Body of pancreas (tissue), 4 donors: Measurements from ENCODE around the gene CD6. TPM values are rescaled to one million over a fixed set of nuclear protein-coding genes. Genes with fewer than 3 reads are reported as not detected.

Source experiments
- ATAC-seq: fragments of 150-250 bp; one replicate; pipeline ENCODE4 v1.9.1; 2016
- DNase-seq, 4 donors: peaks; one replicate each; pipeline ENCODE4 v3.0.0-alpha.2; 2019
- H3K27ac ChIP-seq, 4 donors: fragments of 200-600 bp; sonication (generic); 1 replicate in 3 of 4; 2 replicates in 1 of 4; pipeline versions ENCODE4 v1.5.1 to v1.6.1; 2016 to 2019; ENCODE audit warnings: mild to moderate bottlenecking in 1 of 4, mixed read lengths in 1 of 4, moderate library complexity in 1 of 4
- H3K27me3 ChIP-seq, 2 donors: fragments of 200-600 bp; sonication (generic); one replicate each; pipeline ENCODE4 v1.6.0; 2016; ENCODE audit warnings: mild to moderate bottlenecking in 1 of 2
- H3K36me3 ChIP-seq, 2 donors: fragments of 200-600 bp; sonication (generic); replicated peaks in 1 of 2; 2 replicates each; pipeline ENCODE4 v1.5.1; 2016; ENCODE audit warnings: low read depth in 2 of 2; ENCODE audit not compliant: insufficient read depth in 1 of 2
- H3K4me1 ChIP-seq: fragments of 200-600 bp; sonication (generic); one replicate; pipeline ENCODE4 v1.6.0; 2016
- H3K4me3 ChIP-seq, 2 donors: fragments of 200-600 bp; sonication (generic); 1 replicate in 1 of 2; 2 replicates in 1 of 2; pipeline ENCODE4 v1.5.1; 2016 to 2019
- H3K9me3 ChIP-seq, 3 donors: fragments of 200-600 bp; sonication (generic); 1 replicate in 2 of 3; 2 replicates in 1 of 3; pipeline ENCODE4 v1.5.1; 2016
- POLR2A ChIP-seq, 3 donors: fragments of 450-650 bp; IDR thresholded peaks; one replicate each; pipeline ENCODE4 v1.6.1; 2016; ENCODE audit warnings: antibody characterized with exemption in 3 of 3, mild to moderate bottlenecking in 2 of 3
- WGBS, 2 donors: methylation state at CpG; one replicate each; pipeline ENCODE4 v1.1.5; 2017; 5-methylcytosine and 5-hydroxymethylcytosine counted together
- intact Hi-C: fragments of 100-400 bp; cut with DNase I; formaldehyde crosslinking; loops from one replicate; pipeline ENCODE4 v1.15.1; 2023
- total RNA-seq, 2 donors: library from RNA; depleted of rRNA; stranded (reverse); fragments of >200 nt; gene quantifications; one replicate each; pipeline ENCODE4 v1.1.0, GENCODE V29; 2016
- TF ChIP-seq, protein P1 (sequence below), 7 experiments: fragments of 450-650 bp in 4 of 7; fragments of 200-600 bp in 3 of 7; sonication (generic) in 3 of 7; IDR thresholded peaks; one replicate each; pipeline ENCODE4 v1.5.1; 2016 to 2019; ENCODE audit warnings: antibody characterized with exemption in 7 of 7

CD6 gene
- total RNA-seq, 2 donors from 2014 or later = 1.0 to 3.3 TPM

DNA sequence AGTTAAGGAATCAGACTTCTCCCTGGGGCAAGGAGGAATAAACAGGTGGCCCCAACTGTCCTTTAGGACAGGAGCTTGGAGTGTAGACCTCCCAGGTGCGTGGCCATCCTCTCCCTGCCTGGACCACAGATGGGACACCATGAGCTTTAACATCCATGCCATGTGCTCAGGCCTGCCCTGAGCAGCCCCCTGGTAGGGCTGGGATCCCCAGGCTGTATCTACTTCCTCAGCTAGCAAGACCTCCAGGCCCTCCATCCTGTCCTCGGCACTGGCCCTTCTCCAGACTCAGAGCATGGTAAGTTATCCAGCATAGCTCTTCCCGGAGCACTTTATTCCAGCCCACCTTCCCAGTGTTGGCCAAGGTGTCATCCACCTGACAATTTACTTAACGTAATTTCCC lies 5.7 kb downstream of the CD6 start:
- no peaks in the 10 kb centered on the region for H3K36me3 ChIP-seq
- H3K27me3 ChIP-seq = no peaks in the 10 kb centered on the region
- WGBS, 2 donors = 76 to 94% methylated on average over 3 to 4 of the region's 4 CpGs
- no peak overlapping the region for H3K27ac ChIP-seq
- no peaks in the 10 kb centered on the region for H3K9me3 ChIP-seq
- intact Hi-C loops = no loop called here
- ATAC-seq (no peak), DNase-seq (no peak)
- TF ChIP-seq POLR2A (IDR thresholded peaks at IDR 0.05) = no peak
- TF ChIP-seq, protein P1, sequence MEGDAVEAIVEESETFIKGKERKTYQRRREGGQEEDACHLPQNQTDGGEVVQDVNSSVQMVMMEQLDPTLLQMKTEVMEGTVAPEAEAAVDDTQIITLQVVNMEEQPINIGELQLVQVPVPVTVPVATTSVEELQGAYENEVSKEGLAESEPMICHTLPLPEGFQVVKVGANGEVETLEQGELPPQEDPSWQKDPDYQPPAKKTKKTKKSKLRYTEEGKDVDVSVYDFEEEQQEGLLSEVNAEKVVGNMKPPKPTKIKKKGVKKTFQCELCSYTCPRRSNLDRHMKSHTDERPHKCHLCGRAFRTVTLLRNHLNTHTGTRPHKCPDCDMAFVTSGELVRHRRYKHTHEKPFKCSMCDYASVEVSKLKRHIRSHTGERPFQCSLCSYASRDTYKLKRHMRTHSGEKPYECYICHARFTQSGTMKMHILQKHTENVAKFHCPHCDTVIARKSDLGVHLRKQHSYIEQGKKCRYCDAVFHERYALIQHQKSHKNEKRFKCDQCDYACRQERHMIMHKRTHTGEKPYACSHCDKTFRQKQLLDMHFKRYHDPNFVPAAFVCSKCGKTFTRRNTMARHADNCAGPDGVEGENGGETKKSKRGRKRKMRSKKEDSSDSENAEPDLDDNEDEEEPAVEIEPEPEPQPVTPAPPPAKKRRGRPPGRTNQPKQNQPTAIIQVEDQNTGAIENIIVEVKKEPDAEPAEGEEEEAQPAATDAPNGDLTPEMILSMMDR (IDR thresholded peaks at IDR 0.05) = no peak
- H3K4me1 ChIP-seq = no peaks in the 10 kb centered on the region
- H3K4me3 ChIP-seq = no peak overlapping the region

GRCh38 chr11:60977836-60978235 lies 6.4 kb downstream of the CD6 start:
- Histone ChIP-seq H3K27me3 (no peaks in the 10 kb centered on the region), H3K4me1 (no peaks in the 10 kb centered on the region), H3K36me3 (no peaks in the 10 kb centered on the region), H3K4me3 (no peak overlapping the region), H3K9me3 (no peaks in the 10 kb centered on the region), H3K27ac (no peak overlapping the region)
- no peak for DNase-seq
- TF ChIP-seq, protein P1 (IDR thresholded peaks at IDR 0.05) = no peak
- no peak for TF ChIP-seq POLR2A (IDR thresholded peaks at IDR 0.05)
- ATAC-seq = no peak
- intact Hi-C loops = no loop called here

- H3K36me3 ChIP-seq = no peaks in the 10 kb centered on the region
- intact Hi-C loops = no loop called here
- TF ChIP-seq POLR2A (IDR thresholded peaks at IDR 0.05) = no peak
- TF ChIP-seq, protein P1 (IDR thresholded peaks at IDR 0.05) = no peak
- no peak for ATAC-seq
- H3K4me1 ChIP-seq = no peaks in the 10 kb centered on the region
- no peaks in the 10 kb centered on the region for H3K9me3 ChIP-seq
- WGBS, 2 donors = 84 to 90% methylated on average over 7 to 10 of the region's 10 CpGs
- H3K27ac ChIP-seq = no peak overlapping the region
- no peak overlapping the region for H3K4me3 ChIP-seq
- no peaks in the 10 kb centered on the region for H3K27me3 ChIP-seq
- no peak for DNase-seq
Observed at GRCh38 chr11:60978546-60979380, 7.3 kb downstream of the CD6 start.

DNA sequence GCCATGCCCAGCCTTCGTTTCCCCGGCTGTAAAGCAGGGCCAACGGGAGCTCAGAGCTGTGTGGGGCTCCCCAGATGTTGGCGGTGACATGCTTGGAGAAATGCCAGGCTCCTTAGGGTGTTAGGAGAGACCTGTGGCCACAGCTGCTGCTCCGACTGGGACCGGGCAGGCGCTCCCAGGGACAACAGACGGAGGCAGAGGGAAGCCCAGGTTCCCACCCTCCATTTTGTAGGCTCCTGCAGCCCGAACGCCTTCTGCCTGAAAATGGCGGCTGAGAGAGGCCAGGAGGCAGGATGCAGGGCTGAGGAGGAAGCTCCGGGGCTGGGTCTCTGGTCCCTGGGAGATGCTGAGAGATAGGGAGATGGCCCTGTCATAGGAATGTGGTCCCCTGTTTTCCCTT lies 10.0 kb downstream of the CD6 start:
- intact Hi-C loops = no loop called here
- ATAC-seq = no peak
- H3K4me3 ChIP-seq = no peak overlapping the region
- peaks cover 4% of the 10 kb centered on the region for H3K4me1 ChIP-seq
- no peak for DNase-seq
- TF ChIP-seq POLR2A (IDR thresholded peaks at IDR 0.05) = no peak
- TF ChIP-seq, protein P1 (IDR thresholded peaks at IDR 0.05) = no peak
- H3K27me3 ChIP-seq = no peaks in the 10 kb centered on the region
- WGBS, 2 donors = 93 to 100% methylated on average over 1 to 11 of the region's 12 CpGs
- H3K27ac ChIP-seq = no peak overlapping the region
- no peaks in the 10 kb centered on the region for H3K9me3 ChIP-seq
- no peaks in the 10 kb centered on the region for H3K36me3 ChIP-seq

DNA sequence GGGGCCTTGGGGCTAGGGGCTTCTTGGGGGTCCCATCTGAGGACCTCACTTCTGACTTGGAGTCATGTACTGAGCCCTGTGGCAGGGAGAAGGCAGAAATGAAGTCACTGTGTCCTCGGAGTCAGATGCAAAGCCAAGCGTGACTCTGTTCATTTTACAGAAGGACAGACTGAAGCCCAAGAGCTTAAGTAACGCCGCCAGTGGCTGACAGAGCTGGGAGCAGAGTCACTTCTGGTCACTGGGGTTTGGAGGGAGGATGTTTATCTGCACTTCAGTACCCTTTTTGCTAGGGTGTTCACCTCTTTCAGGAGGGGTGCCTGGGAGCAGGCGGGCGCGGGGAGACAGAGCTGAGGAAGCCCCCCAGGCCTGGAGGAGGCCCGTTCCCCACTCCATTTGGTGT lies 10.7 kb downstream of the CD6 start:
- H3K27ac ChIP-seq = no peak overlapping the region
- ATAC-seq = no peak
- 85 to 86% methylated on average over 7 to 8 of the region's 8 CpGs for whole genome bisulfite sequencing, 2 donors

More for the DNA sequence above, 10.7 kb downstream of the CD6 start:
- TF ChIP-seq, protein P1 (IDR thresholded peaks at IDR 0.05) = no peak
- H3K27me3 ChIP-seq = no peaks in the 10 kb centered on the region
- no peak overlapping the region for H3K4me3 ChIP-seq
- DNase-seq = no peak
- no peaks in the 10 kb centered on the region for H3K36me3 ChIP-seq
- no peaks in the 10 kb centered on the region for H3K9me3 ChIP-seq
- intact Hi-C loops = no loop called here
- H3K4me1 ChIP-seq = peaks cover 6% of the 10 kb centered on the region
